NOMO-1 treated with DMSO at 0.1 percent for 48 hours (cell line): Measurements from ENCODE around the gene SDHAF3.
"Not testable (repeated sequence)": the region's sequence is repeated elsewhere in the genome, so short reads cannot be mapped to it uniquely, and the experiment has no call there.

Experiments
- DNase-seq: peaks from one replicate; lab custom pipeline; 2025; ENCODE audit not compliant: unreplicated experiment; lab: John Stamatoyannopoulos, UW

Gene SDHAF3

DNA sequence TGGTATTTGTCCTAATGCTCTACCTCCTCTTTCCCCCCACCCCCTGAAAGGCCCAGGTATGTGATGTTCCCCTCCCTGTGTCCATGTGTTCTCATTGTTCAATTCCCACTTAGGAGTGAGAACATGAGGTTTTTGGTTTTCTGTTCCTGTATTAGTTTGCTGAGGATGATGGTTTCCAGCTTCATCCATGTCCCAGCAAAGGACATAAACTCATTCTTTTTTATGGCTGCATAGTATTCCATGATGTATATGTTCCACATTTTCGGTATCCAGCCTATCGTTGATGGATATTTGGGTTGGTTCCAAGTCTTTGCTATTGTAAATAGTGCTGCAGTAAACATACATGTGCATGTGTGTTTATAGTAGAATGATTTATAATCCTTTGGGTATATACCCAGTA is 5.6 kb downstream of the SDHAF3 start:
- DNase-seq = not testable (repeated sequence)

DNA sequence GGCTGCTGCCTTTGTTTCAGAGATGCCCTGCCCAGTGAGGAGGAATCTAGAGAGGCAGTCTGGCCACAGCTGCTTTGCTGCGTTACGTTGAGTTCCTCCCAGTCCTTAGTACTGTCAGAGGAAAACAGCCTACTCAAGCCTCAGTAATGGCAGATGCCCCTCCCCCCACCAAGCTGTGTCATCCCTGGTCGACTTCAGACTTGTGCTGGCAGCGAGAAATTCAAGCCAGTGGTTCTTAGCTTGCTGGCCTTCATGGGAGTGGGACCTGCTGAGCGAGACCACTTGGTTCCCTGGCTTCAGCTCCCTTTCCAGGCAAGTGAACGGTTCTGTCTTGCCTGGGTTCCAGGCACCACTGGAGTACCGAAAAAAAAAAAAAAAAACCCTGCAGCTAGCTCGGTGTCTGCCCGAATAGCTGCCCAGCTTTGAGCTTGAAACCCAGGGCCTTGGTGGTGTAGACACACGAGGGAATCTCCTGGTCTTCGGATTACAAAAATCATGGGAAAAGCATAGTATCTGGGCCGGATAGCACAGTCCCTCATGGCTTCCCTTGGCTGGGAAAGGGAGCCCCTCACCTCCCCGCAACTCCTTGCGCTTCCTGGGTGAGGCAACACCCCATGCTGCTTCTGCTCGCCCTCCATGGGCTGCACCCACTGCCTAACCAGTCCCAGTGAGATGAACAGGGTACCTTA is 9.1 kb downstream of the SDHAF3 start:
- DNase-seq = no peak

DNA sequence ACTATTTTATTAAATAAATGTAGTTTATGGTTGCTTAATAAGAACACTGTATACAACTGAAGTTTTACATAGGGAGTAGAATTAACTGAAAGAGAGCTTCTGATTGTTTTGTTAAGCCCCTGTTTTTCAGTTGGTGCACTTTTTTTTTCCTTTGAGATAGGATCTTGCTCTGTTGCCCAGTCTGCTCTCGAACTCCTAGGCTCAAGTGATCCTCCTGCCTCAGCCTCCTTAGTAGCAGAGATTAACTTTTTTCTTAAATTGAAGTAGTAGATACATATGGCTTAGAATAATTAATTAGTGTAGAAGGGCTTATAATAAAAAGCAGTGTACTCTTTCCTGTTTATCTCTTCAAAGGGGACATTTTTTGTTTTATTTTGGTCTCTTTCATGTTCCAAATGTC is 11.2 kb downstream of the SDHAF3 start:
- DNase-seq = no peak

DNA sequence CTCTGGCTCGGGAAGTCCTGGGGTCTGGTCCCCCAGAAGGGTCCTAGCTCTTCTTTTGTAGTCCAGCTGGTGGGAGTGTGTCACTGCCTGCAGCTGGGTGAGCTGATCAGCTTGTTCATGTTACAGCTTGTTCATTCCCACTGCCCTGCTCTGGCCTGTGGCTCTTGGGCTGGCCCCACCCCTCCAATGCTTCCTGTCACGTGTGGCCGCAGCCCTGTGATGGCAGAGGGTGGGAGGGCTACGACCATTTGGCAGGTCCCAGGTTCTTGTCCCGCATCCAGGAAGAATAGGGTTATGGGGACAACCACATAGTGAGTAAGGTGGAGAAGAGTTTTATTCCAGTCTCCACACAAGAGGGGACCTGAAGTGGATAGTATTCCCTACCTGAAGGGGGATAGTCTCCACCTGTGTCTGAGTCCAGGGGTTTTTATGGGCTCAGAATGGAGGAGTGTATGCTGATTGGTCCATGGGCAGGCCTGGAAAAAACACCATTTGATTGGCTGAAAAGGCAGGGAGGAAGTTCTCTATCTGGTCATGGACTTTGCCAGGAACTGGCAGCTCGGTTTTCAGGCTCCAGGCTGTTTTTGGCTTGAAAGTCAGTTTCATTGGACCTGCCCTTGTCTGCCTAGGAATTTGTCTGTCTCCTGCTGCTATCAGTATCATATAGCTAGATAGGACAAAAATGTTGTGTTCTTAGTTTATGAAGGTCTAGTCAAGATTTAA is 13.1 kb downstream of the SDHAF3 start:
- no peak for DNase-seq

DNA sequence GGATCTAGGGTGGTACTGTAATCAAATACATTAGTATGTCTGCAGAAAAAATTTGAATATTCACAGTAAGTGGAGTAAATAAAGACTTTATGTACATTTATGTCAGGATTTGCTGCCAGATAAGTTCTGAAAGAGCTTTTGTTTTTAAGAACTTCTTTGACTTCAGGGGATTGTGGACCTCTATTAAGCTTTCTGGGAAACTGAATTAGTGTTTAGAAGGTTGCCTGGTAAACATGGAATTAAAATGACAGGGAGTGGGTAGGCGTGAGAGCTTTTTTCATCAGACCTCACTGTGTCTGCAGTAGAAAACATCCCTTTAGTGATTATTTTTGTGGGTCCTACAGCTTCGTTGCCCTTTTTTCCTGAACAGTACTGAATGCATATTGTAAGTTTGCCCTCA is 15.7 kb downstream of the SDHAF3 start:
- DNase-seq = no peak

DNA sequence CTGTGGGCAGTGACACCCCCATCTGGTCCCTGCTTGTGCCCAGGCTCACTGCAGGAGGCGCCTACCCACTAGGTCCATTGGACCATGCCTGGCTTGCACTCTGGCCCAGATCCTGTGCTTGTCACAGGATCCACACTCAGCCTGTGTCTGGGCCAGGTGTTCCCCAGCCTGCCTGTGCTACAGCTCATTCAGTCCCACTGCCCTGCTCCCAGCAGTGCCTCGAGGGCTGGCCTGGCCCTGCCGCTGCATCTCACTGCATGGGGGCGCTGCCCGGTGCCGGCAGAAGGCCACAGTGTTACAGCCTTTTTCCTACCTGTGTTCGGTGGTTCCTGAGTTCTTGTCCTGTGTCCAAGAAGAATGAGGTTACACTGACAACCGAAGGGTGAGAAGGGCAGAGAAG is 21.3 kb downstream of the SDHAF3 start:
- no peak for DNase-seq

DNA sequence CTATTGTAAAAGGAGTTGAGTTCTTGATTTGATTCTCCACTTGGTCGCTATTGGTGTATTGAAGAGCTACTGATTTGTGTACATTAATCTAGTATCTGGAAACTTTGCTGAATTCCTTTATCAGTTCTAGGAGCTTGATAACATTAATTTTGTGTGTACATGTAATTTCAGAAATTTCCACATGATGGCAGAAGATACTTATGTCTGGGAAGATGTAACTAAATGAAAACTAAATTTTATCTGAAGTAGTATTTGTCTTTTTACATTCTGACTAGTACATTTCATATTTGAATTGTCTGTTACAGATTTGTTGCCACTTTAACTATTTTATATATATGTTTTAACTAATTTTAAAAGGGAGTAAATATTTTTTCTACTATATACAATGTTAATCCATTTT is 27.6 kb downstream of the SDHAF3 start:
- peak; percentile 68 for DNase-seq

DNA sequence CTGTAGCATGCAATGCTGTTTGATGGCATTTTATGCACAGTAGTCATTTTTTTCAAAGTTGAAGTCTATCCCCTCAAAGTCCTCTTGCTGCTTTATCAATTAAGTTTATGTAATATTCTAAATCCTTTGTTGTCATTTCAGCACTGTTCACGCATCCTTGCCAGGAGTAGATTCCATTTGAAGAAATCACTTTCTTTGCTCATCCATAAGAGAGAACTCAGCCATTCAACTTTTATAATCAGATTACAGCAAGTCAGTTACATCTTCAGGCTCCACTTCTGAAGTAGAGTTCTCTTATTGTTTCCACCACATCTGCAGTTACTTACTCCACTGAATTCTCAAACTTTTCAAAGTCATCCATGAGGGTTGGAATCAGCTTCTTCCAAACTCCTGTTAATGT is 32.3 kb downstream of the SDHAF3 start:
- DNase-seq = no peak

DNA sequence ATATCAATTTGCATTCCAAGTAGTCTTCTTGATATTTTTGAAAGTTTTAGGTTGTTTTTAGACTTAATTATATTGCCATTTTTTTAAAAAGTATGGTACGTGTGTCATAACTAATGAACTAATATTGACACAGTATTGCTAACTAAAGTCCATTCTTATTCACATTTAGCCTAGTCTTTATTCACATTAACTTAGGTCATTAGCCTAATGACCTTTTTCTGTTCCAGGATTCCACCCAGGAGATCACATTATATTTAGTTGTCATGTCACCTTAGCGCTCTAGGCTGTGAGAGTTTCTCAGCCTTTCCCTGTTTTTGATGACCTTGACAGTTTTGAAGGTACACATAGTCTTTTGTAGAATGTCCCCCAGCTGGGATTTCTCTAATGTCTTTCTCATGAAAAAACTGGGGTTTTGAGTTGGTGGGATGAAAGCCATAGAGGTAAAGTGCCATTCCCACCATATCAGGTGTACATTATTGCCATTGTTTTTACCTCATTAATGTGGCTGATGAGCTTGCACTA is 38.5 kb downstream of the SDHAF3 start:
- DNase-seq = no peak

DNA sequence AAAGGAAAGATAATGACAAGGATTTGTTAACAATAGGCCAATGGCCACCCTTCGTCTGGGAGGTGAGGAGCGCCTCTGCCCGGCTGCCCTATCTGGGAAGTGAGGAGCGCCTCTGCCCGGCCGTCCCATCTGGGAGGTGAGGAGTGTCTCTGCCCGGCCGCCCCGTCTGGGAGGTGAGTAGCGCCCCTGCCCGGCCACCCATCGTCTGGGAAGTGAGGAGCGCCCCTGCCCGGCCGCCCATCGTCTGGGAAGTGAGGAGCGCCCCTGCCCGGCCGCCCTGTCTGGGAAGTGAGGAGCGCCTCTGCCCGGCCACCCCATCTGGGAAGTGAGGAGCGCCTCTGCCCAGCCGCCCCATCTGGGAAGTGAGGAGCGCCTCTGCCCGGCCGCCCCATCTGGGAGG is 42.5 kb downstream of the SDHAF3 start:
- DNase-seq = not testable (repeated sequence)

DNA sequence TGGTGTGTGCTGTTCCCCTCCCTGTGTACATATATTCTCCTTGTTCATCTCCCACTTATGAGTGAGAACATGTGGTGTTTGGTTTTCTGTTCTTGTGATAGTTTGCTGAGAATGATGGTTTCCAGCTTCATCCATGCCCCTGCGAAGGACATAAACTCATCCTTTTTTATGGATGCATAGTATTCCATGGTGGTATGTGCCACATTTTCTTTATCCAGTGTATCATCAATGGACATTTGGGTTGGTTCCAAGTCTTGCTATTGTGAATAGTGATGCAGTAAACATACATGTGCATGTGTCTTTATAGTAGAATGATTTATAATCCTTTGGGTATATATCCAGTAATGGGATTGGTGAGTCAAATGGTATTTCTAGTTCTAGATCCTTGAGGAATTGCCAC is 44.1 kb downstream of the SDHAF3 start:
- DNase-seq = not testable (repeated sequence)

DNA sequence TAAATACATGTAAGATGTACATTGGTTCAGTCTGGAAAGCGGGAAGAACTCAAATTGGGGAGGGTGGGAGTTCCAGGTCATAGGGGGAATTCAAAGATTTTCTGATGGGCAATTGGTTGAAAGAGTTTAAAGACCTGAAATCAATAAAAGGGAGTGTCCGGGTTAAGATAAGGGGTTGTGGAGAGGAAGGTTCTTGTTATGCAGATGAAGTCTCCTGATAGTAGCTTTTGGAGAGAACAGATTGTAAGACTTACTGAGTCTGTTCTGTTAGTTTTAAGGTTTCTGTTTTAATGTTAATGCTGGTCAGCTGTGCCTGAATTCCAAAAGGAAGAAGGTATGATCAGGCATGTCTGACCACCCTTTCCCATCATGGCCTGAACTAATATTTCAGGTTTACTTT is 48.8 kb downstream of the SDHAF3 start:
- no peak for DNase-seq

DNA sequence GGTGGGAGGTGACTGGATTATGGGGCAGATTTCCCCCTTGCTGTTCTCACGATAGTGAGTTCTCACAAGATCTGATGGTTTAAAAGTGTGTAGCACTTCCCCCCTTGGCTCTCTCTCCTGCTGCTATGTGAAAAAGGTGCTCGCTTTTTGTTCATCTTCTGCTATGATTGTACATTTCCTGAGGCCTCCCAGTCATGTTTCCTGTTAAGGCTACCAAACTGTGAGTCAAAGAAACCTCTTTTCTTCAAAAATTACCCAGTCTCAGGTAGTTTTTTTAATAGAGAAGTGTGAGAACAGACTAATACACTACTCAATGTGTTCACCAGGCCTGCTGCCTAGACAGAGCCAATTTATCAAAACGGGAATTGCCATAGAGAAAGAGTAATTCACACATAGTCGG is 49.7 kb downstream of the SDHAF3 start:
- DNase-seq = no peak

DNA sequence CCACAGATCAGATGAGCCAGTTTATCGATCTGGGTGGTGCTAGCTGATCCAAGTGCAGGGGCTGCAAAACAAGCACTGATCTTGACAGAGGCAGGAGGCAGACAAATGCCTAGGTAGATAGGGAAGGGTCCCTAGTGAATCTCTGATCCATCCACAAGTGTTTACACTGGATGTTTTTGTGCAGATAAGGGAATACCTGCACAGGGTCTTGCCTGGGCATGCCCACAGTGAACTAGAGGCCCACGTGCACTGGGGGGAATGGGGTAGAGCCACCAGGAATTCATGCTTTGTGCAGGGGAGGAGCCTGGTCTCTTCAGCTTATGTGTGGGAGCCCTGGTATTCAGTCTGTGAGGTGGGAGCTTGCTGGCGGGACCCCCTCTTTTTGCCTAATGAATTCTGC is 50.3 kb downstream of the SDHAF3 start:
- DNase-seq = no peak

DNA sequence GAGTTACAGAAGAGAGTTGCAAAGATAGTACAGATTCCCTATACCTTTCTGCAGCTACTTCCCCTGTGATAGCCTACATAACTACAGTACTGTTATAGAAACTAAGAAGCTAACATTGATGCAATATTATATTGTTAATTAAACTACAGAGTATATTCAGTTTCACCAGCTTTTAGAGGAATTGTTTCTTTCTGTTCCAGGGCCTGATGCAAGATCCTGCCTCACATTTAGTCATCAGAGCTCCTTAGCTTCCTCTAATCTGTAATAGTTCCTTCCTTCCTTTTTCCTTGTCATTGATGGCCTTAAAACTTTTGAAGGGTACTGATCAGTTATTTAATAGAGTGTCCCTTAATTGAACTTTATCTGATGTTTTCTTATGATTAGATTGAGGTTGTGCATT is 56.8 kb downstream of the SDHAF3 start:
- DNase-seq = peak; percentile 95

DNA sequence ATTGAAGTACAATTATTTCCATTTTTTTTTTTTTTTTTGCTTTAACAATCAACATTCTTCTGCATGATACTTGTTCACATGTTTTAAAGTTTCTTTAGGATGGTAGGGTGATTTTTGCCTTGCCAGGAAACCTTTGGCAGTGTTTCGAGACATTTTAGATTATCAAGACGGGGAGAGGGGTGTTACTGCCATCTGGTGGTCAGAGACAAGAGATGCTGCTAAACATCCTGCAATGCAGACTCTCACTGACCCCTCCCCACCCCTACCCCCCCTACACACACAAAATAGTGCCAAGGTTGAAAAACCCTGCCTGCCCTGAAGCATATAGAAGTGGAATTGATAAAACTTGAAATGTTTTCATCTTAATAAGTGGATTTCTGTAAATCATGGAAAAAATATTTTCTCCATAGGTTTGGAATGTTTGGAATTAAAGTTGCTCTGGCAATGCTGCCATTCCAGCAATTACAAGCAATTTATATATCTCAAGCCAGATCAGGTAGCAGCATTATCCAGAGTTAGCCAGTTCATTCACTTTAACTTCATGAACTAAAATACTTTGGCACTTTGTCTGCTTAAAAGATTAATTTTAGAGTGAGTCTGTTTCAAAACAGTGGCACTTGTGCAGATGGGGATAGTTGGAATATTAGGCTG is 62.1 kb downstream of the SDHAF3 start:
- DNase-seq = peak; percentile 64

DNA sequence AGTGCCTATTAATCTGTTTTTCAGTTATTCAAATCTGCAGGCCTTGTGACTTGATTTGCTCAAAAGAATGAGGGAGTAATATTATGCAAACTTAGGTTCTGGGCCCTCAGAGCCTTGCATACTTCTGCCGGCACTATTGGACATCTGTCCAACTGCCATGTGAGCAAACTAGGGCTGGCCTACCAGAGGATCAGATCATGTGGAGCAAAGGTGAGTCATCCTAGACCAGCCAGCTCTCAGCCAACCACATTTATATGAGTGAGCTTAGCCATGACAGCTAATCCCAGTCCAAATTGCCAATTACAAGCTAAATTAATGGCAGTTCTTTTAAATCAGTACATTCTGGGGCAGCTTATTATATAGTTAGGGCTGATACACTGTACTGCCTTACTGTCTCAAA is 69.6 kb downstream of the SDHAF3 start:
- no peak for DNase-seq

DNA sequence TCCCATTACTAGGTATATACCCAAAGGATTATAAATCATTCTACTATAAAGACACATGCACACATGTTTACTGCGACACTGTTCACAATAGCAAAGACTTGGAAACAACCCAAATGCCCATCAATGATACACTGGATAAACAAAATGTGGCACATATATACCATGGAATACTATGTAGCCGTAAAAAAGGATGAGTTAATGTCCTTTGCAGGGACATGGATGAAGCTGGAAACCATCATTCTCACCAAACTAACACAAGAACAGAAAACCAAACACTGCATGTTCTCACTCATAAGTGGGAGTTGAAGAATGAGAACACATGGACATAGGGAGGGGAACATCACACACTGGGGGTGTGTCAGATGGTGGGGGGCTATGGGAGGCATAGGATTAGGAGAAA is 78.7 kb downstream of the SDHAF3 start:
- DNase-seq = not testable (repeated sequence)

DNA sequence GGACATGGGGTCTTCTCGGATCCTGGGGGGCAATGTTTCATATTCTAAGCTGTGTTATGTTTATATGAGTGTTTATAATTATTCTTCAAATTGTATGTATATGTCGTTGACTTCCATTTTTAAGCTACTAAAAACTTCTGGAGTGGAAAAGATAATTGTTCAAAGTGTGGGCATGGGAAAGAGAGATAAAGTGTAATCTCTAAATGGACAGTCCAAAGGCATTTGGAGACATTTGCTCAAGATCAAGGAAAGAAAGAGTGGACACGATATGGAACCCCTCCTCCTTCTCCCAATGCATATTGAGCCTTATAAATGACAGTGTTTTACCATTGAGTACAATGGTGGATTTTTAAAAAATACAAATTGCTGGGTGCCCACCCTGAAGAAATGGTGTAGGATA is 81.1 kb downstream of the SDHAF3 start:
- no peak for DNase-seq

DNA sequence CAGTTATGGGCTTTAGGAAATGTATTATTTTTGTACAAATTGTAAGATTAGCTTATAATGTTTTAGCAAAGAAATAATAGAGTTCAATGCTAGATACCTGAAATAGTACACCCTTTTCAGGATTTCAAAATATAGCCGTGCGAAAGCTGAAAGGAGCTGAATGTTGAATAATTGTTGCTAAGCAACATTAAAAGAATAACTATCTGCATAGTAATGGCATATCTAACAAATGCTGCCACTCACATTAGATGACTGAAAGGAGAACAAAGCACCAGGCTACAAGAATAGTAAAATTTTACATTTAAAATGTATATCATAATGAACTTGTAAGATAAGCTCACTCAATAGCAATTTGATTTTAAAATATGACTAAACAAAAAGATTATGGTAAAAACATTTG is 82.5 kb downstream of the SDHAF3 start:
- no peak for DNase-seq

DNA sequence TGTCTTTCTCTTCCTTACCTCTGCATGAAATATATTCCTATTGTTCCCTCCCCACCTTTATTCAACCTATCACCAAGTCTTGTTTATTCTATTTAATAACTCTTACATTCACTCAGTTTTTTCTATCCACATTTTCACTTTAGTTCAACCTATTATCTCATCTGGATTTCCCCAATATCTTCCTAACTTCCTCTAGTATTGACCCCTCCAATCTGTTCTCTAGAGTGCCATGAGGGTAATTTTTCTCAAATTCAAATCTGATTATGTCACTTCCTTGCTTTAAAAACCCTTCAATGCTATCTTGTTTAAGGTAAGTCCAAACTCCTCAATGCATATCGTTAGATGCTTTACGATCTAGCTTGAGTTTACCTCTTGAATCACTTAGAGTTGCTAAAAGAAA is 86.5 kb downstream of the SDHAF3 start:
- DNase-seq = no peak

DNA sequence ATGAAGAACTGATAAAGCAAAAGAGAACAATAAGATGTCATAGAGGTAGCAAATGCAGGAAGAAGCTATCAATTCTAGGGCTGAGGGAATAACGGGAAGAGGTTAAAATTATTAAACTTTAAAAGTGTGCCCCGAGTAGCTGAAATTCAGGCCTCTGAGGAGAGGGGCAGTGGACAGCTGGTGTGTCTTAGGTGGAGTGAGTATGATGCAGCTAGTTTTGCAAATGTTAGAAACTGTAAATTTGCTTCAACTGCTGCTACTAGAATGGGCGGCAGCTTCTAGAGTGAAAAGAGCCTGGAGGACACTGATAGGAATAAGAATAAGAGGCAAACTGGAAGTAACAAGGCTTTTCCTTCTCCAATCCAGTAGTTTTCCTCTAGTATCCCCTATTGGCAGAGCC is 87.3 kb downstream of the SDHAF3 start:
- DNase-seq = no peak
